ENCODE results near the gene SEMA5B. TPM values are rescaled to one million over a fixed set of nuclear protein-coding genes. Genes with fewer than 3 reads are reported as not detected.

The SEMA5B gene
- polyA plus RNA-seq, 1 donor from 2014 or later = not detected

DNA sequence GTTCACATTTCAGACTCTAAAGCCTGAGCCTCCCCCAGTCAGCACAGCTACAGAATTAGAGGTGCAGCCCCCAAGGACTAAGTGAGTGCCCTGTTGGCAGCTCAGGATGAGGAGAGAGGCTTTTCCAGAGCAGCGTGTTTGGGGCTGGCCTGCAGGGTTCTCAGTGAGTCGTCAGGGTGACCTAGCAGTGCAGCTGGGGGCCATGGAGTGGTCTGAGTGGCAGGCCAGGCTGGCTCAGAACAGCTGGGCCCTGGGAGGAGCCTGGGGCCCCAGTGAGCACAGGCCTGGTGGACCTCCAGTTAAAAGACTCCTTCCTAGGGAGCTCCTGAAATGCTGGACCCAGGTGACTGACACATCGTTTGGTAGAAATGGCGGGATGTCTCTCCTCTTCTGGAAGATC, 124.4 kb downstream of the SEMA5B start:
- peaks cover 0 to 3% (median 0%) of the 10 kb centered on the region in 3 donors for H3K4me1 Mint-ChIP-seq
- H3K36me3 Mint-ChIP-seq = no peaks in the 10 kb centered on the region
- H3K9me3 Mint-ChIP-seq = peaks cover 0 to 2% (median 0%) of the 10 kb centered on the region in 3 donors
- peaks cover 11% of the 10 kb centered on the region for H3K27me3 Mint-ChIP-seq
- no peak overlapping the region for H3K27ac Mint-ChIP-seq
- H3K4me3 Mint-ChIP-seq = no peak overlapping the region

DNA sequence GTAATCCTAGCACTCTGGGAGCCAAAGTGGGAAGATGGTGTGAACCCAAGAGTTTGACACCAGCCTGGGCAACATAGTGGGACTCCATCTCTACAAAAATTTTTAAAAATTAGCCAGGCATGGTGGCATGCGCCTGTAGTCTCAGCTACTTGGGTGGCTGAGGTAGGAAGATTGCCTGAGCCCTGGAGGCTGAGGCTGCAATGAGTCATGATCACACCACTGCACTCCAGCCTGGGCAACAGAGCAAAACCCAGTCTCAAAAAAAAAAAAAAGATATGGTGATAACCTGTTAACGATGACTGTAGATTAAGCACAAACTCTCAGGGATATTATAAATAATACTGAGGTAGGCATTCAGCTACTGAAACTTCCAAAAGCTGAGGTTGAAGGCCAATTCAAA, 125.2 kb downstream of the SEMA5B start:
- peaks cover 0 to 2% (median 0%) of the 10 kb centered on the region in 3 donors for H3K9me3 Mint-ChIP-seq
- no peak overlapping the region for H3K27ac Mint-ChIP-seq
- H3K36me3 Mint-ChIP-seq = no peaks in the 10 kb centered on the region
- H3K27me3 Mint-ChIP-seq = peaks cover 11% of the 10 kb centered on the region
- no peak overlapping the region for H3K4me3 Mint-ChIP-seq
- H3K4me1 Mint-ChIP-seq = peaks cover 0 to 3% (median 0%) of the 10 kb centered on the region in 3 donors

DNA sequence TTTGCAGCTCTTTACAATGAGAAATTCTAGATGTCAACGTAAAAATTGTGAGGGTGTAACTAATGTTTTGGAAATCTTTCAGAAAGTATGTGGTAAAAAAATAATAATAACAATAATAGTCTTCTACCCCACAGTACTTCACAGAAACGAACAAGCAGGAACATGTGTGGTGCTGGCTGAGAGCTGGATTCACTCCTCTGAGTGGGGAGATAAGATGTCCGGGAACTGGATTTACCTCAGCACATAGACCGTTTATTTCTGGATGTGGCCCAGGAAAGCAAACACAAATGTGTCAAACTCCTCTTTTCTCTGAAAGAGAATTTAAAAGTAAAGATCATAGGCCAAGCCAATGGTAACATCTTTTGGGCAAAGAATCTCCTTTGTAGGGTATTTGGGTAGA, 129.3 kb downstream of the SEMA5B start:
- no peak overlapping the region for H3K4me3 Mint-ChIP-seq
- H3K36me3 Mint-ChIP-seq = peaks cover 2% of the 10 kb centered on the region
- peaks cover 11% of the 10 kb centered on the region for H3K27me3 Mint-ChIP-seq
- no peaks in the 10 kb centered on the region for H3K9me3 Mint-ChIP-seq
- H3K27ac Mint-ChIP-seq = no peak overlapping the region
- H3K4me1 Mint-ChIP-seq = peaks cover 0 to 3% (median 3%) of the 10 kb centered on the region in 3 donors

DNA sequence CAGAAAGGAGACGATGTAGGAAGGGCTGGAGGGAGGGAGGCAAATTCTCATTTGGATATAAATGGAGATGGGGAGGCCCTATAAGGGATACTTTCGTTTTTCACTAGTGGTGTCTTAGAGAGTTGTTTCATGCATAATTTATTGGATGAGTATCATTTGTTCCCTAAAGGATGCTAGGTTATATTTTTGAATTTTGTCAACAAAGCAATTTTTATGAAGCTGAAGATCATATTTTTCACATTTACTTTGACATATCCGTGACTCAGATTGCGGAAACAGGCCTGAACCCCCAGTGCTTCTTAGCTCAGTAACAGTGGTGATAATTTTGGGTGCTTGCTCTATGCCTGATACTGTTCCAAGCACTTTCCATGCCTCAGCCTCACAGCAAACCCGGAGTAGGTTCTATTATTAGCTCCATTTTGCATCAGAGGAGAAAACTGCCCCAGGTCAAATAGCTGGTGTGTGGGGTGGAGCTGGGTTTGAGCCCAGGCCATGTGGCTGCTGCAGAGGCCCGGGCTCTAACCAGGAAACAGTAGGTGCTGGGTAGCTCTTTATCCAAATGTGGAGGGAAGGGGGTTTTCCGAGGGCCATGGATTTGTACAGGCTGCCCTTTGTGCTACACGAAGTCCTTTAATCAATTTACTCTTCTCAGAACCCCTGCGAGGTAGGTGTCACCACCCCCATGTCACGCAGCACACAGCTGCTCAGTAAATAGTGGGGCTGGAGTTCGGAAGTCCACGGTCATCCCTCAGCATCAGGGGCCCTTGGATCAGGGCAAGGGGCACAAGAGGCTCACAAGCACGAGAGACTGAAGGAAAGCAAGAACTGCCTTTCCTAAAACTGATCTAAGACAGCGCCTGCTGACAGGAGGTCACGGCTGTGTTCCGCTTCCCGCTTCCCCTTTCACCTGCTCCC, 133.6 kb downstream of the SEMA5B start:
- Mint-ChIP-seq H3K4me3 (no peak overlapping the region), H3K36me3 (peaks cover 2% of the 10 kb centered on the region), H3K9me3 (no peaks in the 10 kb centered on the region), H3K27me3 (peaks cover 10% of the 10 kb centered on the region), H3K4me1 (peaks cover 5 to 15% (median 7%) of the 10 kb centered on the region in 3 donors), H3K27ac (no peak overlapping the region)

DNA sequence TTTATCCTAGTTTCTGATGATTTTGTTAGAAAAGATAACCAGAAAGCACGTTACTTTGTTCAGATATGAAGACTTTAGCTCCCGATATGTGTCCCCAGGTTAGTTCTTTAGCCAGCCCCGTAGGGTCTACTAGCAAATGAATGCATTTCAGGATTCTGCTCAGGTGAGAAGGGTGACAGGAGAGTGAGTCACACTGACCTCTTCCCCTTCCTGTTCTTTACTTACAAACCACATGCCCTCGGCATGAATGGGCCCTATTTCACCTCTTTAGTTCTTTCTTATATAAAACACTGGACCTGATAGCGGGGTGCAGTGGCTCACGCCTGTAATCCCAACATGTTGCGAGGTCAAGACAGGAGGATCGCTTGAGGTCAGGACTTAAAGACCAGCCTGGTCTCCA, 134.3 kb downstream of the SEMA5B start:
- Mint-ChIP-seq H3K4me1 (peaks cover 5 to 16% (median 9%) of the 10 kb centered on the region in 3 donors), H3K27me3 (peaks cover 4% of the 10 kb centered on the region), H3K27ac (no peak overlapping the region), H3K9me3 (no peaks in the 10 kb centered on the region), H3K36me3 (peaks cover 2% of the 10 kb centered on the region), H3K4me3 (no peak overlapping the region)

DNA sequence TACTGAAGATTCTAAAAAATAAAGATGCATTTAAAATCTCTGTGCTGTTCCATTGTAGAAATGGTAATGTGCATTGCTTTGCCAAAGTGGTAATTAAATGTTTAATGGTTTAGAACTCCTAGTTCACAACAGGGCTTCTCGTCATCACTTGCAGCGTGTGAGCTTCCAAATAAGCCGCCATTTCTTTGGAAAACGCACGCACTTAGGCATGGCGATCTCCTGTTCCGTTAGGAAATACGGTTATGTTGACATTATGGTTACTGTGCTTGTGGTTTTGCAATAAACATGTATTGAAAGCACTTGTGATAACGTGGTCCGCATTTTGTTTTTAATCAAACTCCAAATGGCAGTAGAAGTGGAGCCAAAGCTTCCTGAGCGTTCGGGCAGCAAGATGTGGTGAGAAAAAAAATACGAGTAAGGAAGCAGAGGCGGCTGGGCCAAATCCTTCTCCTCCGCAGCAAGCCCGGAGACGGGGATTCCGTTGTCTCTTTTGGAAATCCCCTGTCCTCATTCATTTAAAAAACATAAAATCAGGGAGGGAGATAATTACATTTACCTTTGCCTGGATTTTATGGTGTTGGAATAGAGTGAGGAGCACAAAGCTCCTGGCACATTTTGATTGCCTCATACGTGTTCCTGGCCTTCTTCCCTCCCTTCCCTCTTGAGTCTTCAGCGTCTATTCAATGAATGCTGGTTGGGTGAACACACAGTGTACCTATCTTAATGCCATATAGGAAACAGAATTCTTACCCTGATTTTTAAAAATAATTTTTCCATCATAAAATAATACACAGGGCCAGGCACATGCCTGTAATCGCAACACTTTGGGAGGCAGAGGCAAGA, 135.2 kb downstream of the SEMA5B start:
- Mint-ChIP-seq H3K9me3 (no peaks in the 10 kb centered on the region), H3K27me3 (peaks cover 4% of the 10 kb centered on the region), H3K36me3 (peaks cover 2% of the 10 kb centered on the region), H3K4me1 (peaks cover 9 to 17% (median 10%) of the 10 kb centered on the region in 3 donors), H3K27ac (peak overlapping the region in 1 of 3 donors; percentile 21), H3K4me3 (no peak overlapping the region)

DNA sequence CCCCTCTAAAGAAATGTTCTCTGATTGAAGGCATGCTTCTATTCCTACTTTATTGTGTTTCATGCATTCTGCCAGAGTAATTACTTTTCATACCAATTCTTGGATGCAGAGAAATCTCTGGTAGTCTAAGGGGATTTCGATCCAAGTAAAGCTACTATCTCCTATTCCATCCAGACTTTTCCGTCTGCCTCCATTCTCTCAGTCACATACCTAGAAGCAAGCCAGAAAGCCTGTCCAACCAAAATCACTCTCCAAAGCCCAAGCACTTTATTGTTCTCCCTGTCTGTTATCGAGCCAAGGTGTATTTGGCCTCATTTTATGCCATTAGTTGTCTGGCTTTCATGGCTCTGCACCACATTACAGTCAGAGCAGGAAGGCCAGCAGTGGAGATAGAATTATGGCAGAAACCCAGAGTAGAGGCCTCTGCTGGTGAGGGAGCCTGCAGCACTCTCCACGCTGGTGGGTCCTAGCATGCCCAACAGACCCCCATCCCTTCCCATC, 136.8 kb downstream of the SEMA5B start:
- H3K36me3 Mint-ChIP-seq = peaks cover 2% of the 10 kb centered on the region
- H3K27ac Mint-ChIP-seq = no peak overlapping the region
- no peak overlapping the region for H3K4me3 Mint-ChIP-seq
- peaks cover 16 to 27% (median 22%) of the 10 kb centered on the region in 3 donors for H3K4me1 Mint-ChIP-seq
- no peaks in the 10 kb centered on the region for H3K9me3 Mint-ChIP-seq
- peaks cover 1% of the 10 kb centered on the region for H3K27me3 Mint-ChIP-seq

DNA sequence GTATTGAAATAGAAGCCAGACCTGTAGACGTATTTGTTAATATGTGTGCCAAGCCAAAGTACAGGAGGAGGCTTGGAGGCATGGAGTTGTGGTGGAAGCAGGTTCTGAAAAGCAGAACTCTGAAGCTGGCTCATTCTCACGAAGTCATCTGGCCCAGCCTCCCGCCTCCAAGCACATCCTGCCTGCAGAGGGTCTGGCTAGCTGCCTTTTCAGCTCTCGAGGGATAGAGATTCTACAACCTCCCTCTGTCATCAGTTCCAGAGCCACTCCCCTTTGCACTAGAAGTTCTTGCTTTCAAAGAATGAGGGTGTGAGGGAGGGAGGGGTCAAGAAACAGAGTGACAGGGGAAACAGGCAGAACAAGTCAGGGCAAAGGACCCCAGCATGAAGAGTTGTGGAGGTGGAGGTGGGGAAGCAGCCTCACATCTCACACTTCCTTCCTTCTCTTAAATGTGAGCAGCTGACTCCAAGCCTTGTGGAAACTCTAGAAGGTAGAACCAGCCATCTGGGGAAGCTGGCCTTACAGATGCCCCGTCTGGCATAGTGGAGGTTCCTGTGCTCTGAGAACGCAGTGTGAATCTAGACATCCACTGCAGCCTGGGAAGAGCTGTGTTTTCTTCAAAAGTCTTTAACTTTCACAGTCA, 137.4 kb downstream of the SEMA5B start:
- Mint-ChIP-seq H3K27ac (no peak overlapping the region), H3K27me3 (peaks cover 1% of the 10 kb centered on the region), H3K4me1 (peaks cover 16 to 27% (median 22%) of the 10 kb centered on the region in 3 donors), H3K9me3 (no peaks in the 10 kb centered on the region), H3K4me3 (no peak overlapping the region), H3K36me3 (peaks cover 4% of the 10 kb centered on the region)

DNA sequence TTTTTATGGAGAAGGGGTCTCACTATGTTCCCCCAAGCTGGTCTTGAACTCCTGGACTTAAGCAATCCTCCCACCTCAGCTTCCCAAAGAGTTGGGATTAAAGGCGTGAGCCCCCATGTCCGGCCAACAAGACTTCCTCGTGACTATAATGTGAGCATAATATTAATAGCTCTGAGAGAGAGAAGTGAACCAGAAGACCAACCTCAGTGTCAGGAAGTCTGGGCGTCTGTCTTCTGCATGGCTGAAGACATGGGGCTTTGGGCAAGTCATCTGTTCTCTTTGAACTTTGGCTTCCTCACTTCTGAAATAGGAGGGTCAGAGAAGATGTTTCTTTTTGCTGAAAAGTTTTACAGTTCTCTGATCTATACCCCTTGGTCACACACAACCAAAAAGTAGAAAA, 140.6 kb downstream of the SEMA5B start:
- no peaks in the 10 kb centered on the region for H3K9me3 Mint-ChIP-seq
- H3K4me1 Mint-ChIP-seq = peaks cover 11 to 23% (median 22%) of the 10 kb centered on the region in 3 donors
- H3K27me3 Mint-ChIP-seq = no peaks in the 10 kb centered on the region
- peaks cover 7% of the 10 kb centered on the region for H3K36me3 Mint-ChIP-seq
- H3K4me3 Mint-ChIP-seq = peak overlapping the region in 1 of 4 donors; percentile 60
- H3K27ac Mint-ChIP-seq = peak overlapping the region in 1 of 3 donors; percentile 26

DNA sequence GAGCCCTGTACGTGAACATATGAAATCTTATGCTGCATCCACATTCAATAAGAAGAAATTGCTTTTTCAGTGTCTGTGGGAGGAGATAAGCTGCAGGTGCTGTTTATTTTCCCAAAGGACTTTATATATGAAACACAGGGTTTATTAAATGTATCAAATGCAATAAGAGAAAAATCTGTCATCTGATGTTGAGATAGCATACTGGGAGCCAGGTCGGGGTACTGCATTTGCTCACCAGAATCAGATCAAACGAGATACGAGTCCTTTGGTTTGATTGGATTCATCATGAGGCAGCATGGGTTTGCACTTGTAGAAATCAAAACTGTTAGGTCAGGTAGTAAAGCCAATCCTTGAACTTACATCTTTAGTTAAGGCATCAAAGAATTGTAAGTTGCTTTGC, 141.3 kb downstream of the SEMA5B start:
- Mint-ChIP-seq H3K4me1 (peaks cover 11 to 23% (median 22%) of the 10 kb centered on the region in 3 donors), H3K4me3 (no peak overlapping the region), H3K27ac (no peak overlapping the region), H3K27me3 (no peaks in the 10 kb centered on the region), H3K9me3 (no peaks in the 10 kb centered on the region), H3K36me3 (peaks cover 13% of the 10 kb centered on the region)

DNA sequence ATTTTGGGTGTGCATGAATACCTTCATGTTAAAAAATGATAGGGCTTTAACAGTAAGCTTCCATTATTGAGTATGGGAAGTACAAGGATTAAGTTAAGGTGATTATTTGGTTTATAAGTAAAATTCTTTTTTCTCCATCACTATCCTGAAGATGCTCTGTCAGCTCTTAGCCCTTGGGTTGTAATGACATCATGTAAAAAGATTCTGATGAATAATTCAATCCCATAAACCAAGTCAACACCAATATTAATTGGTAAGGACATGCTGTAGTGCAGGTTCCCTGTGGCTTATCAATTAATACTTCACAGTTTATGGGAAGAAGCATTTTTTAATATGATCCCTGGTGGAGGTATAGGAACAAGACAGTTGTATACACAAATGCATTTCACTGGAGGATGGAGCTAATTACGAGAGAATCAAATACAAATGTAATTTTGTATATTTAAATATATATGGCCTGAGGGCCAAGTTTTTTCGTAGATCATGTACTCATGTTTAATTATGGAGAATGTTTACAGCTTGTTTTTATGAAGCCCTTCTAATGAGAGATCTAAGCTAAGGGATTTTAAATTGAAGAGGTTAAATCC, 145.1 kb downstream of the SEMA5B start:
- H3K4me3 Mint-ChIP-seq = no peak overlapping the region
- H3K27me3 Mint-ChIP-seq = no peaks in the 10 kb centered on the region
- H3K9me3 Mint-ChIP-seq = no peaks in the 10 kb centered on the region
- peaks cover 15% of the 10 kb centered on the region for H3K36me3 Mint-ChIP-seq
- H3K4me1 Mint-ChIP-seq = peaks cover 7 to 13% (median 10%) of the 10 kb centered on the region in 3 donors
- H3K27ac Mint-ChIP-seq = no peak overlapping the region

DNA sequence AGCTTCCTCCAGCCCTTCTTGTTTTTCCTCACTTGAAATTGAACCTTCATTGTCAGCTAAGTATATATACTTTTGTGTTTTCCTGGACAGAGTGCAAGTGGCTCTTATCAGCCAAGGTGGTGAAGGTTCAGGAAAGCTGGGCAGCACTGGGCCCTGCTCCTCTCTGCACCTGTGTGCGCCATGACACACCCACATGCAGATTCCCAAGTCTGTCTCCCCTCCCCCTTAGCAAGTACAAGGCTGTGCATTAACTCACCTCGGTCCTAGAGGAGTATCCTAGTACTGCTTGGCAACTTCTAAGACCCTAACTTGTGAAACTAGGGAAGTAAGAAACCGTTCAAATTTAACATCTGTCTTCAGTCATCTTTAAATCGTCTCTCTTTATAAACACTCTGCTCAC, 146.9 kb downstream of the SEMA5B start:
- peaks cover 0 to 5% (median 1%) of the 10 kb centered on the region in 3 donors for H3K4me1 Mint-ChIP-seq
- H3K4me3 Mint-ChIP-seq = no peak overlapping the region
- no peaks in the 10 kb centered on the region for H3K27me3 Mint-ChIP-seq
- H3K27ac Mint-ChIP-seq = no peak overlapping the region
- H3K36me3 Mint-ChIP-seq = peaks cover 22% of the 10 kb centered on the region
- no peaks in the 10 kb centered on the region for H3K9me3 Mint-ChIP-seq

DNA sequence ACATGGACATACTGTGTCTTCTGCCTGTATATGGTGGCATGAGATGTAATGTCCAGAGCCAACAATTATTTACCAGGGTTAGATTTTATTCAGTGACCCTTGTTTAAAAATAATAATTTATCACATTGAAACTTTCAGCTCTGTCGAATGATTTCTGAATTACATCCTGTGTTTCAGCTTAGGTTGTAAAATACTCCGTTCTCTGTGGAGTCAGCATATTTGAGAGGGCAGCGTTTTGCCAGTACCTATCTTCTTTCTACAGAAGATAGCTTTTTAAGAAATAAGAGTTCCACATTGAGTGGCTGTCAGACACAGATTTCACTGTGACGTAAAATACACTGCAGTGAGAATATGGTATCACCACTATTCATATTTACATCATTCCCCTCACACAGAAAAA, 147.4 kb downstream of the SEMA5B start:
- peaks cover 0 to 7% (median 3%) of the 10 kb centered on the region in 3 donors for H3K4me1 Mint-ChIP-seq
- no peak overlapping the region for H3K27ac Mint-ChIP-seq
- peaks cover 23% of the 10 kb centered on the region for H3K36me3 Mint-ChIP-seq
- no peaks in the 10 kb centered on the region for H3K9me3 Mint-ChIP-seq
- H3K4me3 Mint-ChIP-seq = no peak overlapping the region
- no peaks in the 10 kb centered on the region for H3K27me3 Mint-ChIP-seq

DNA sequence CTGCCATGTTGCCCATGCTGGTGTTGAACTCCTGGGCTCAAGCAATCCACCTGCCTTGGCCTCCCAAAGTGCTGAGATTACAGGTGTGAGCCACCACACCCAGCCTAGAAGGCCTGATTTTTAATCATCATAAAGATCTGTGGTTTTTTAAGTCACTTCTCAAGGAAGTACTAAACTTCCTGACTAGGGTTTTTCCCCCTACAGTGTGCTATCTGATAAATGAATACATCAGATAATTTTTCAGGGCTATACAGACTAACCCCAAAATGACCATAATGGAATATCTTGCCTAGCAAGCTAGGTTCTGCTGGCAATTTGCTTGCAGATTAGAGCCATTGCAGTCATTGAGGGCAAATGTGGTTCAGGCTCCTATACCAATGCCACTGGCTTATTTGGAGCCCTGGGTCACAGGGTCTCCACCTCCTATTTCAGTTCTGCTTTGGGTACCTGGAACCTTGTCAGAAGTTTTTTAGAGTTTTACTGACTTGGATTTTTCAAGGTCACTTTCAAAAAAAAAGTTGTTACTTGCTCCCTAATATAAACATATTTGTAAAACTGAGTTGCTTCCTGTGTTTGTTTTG, 151.9 kb downstream of the SEMA5B start:
- no peaks in the 10 kb centered on the region for H3K9me3 Mint-ChIP-seq
- H3K36me3 Mint-ChIP-seq = peaks cover 14% of the 10 kb centered on the region
- peaks cover 5 to 7% (median 6%) of the 10 kb centered on the region in 3 donors for H3K4me1 Mint-ChIP-seq
- H3K27me3 Mint-ChIP-seq = no peaks in the 10 kb centered on the region
- no peak overlapping the region for H3K27ac Mint-ChIP-seq
- no peak overlapping the region for H3K4me3 Mint-ChIP-seq
